Erythroblast (primary cell): Measurements from ENCODE around the gene PVALB.

Source experiments
- GATA1 ChIP-seq: IDR thresholded peaks from 2 replicates; pipeline ENCODE4 v1.6.1; 2011; ENCODE audit warnings: low read depth, mild to moderate bottlenecking, control low read depth, low read length, moderate library complexity
- POLR2A ChIP-seq: IDR thresholded peaks from 2 replicates; pipeline ENCODE4 v1.6.1; 2011; ENCODE audit warnings: mild to moderate bottlenecking, low read length

GRCh38 chr22:36811094-36811800 lies 5.6 kb downstream of the PVALB start:
- no peak for TF ChIP-seq POLR2A
- no peak for TF ChIP-seq GATA1
